Central memory CD8-positive, alpha-beta T cell (primary cell): Measurements from ENCODE around the gene TRMT13.
A peak's percentile ranks its signal among the peaks of the same experiment; 100 is the strongest.
"Not testable (repeated sequence)": the region's sequence is repeated elsewhere in the genome, so short reads cannot be mapped to it uniquely, and the experiment has no call there.

Experiments
- ATAC-seq: fragments of 150-1000 bp; cut with Tn5 transposase; replicated peaks from 2 replicates; pipeline ENCODE4 v1.10.0; 2022; ENCODE audit warnings: mild to moderate bottlenecking, moderate FRiP score, moderate number of reproducible peaks; ENCODE audit not compliant: poor library complexity, severe bottlenecking; ENCODE audit errors: extremely low read depth
- DNase-seq, 2 donors: peaks; one replicate each; pipeline ENCODE4 v3.0.0; 2021; ENCODE audit warnings: low spot score in 2 of 2
- H3K27ac Mint-ChIP-seq: one replicate; pipeline ENCODE4 v1.8.0; 2022; ENCODE audit warnings: low read depth, mild to moderate bottlenecking, moderate library complexity, mixed read lengths
- H3K27me3 Mint-ChIP-seq: one replicate; pipeline ENCODE4 v1.8.0; 2022; ENCODE audit warnings: mixed read lengths
- H3K36me3 Mint-ChIP-seq: one replicate; pipeline ENCODE4 v1.8.0; 2022; ENCODE audit warnings: mild to moderate bottlenecking, moderate library complexity, mixed read lengths; ENCODE audit not compliant: insufficient read depth
- H3K4me1 Mint-ChIP-seq: one replicate; pipeline ENCODE4 v1.8.0; 2022; ENCODE audit warnings: mixed read lengths
- H3K4me3 Mint-ChIP-seq: one replicate; pipeline ENCODE4 v1.8.0; 2022; ENCODE audit warnings: mild to moderate bottlenecking, moderate library complexity, mixed read lengths
- H3K9me3 Mint-ChIP-seq: one replicate; pipeline ENCODE4 v1.8.0; 2022; ENCODE audit warnings: mixed read lengths

TRMT13 gene

GRCh38 chr1:100177295-100178041 is 44.5 kb downstream of the TRMT13 start:
- H3K4me3 Mint-ChIP-seq: no peak overlapping the region
- no peaks in the 10 kb centered on the region for H3K9me3 Mint-ChIP-seq
- ATAC-seq: no peak
- no peaks in the 10 kb centered on the region for H3K4me1 Mint-ChIP-seq
- no peak overlapping the region for H3K27ac Mint-ChIP-seq
- DNase-seq: no peak
- no peaks in the 10 kb centered on the region for H3K27me3 Mint-ChIP-seq
- H3K36me3 Mint-ChIP-seq: no peaks in the 10 kb centered on the region

- H3K27ac Mint-ChIP-seq: no peak within 1 kb of the TSS
- H3K36me3 Mint-ChIP-seq: no peaks in the 10 kb centered on the region
- ATAC-seq (no peak), DNase-seq (no peak)
- H3K4me1 Mint-ChIP-seq: no peaks in the 10 kb centered on the region
- no peaks in the 10 kb centered on the region for H3K9me3 Mint-ChIP-seq
- H3K27me3 Mint-ChIP-seq: no peaks in the 10 kb centered on the region
- H3K4me3 Mint-ChIP-seq: no peak within 1 kb of the TSS
Measured at GRCh38 chr1:100178091-100178490, 45.1 kb downstream of the TRMT13 start, which contains the start of gene LRRC39. TSS of gene LRRC39 (minus strand) at chr1:100178256. CDS start at chr1:100168516, 9,740 bp downstream.

- DNase-seq (no peak), ATAC-seq (no peak)
- no peak overlapping the region for H3K27ac Mint-ChIP-seq
- H3K4me1 Mint-ChIP-seq: no peaks in the 10 kb centered on the region
- H3K27me3 Mint-ChIP-seq: no peaks in the 10 kb centered on the region
- H3K4me3 Mint-ChIP-seq: no peak overlapping the region
- H3K9me3 Mint-ChIP-seq: no peaks in the 10 kb centered on the region
- no peaks in the 10 kb centered on the region for H3K36me3 Mint-ChIP-seq
Measured at GRCh38 chr1:100183370-100183769, 50.4 kb downstream of the TRMT13 start.

- ATAC-seq: no peak
- H3K9me3 Mint-ChIP-seq: no peaks in the 10 kb centered on the region
Measured at GRCh38 chr1:100184536-100184935, 51.6 kb downstream of the TRMT13 start.

GRCh38 chr1:100187912-100188311 is 54.9 kb downstream of the TRMT13 start:
- H3K4me1 Mint-ChIP-seq: no peaks in the 10 kb centered on the region
- no peaks in the 10 kb centered on the region for H3K9me3 Mint-ChIP-seq
- ATAC-seq: no peak
- no peak overlapping the region for H3K27ac Mint-ChIP-seq
- H3K27me3 Mint-ChIP-seq: no peaks in the 10 kb centered on the region
- no peak for DNase-seq
- peaks cover 2% of the 10 kb centered on the region for H3K36me3 Mint-ChIP-seq
- H3K4me3 Mint-ChIP-seq: no peak overlapping the region

More at GRCh38 chr1:100184536-100184935, 51.6 kb downstream of the TRMT13 start:
- H3K27me3 Mint-ChIP-seq: no peaks in the 10 kb centered on the region
- no peak for DNase-seq
- H3K4me3 Mint-ChIP-seq: no peak overlapping the region
- H3K36me3 Mint-ChIP-seq: no peaks in the 10 kb centered on the region
- peak overlapping the region; percentile 18 for H3K27ac Mint-ChIP-seq
- H3K4me1 Mint-ChIP-seq: no peaks in the 10 kb centered on the region

GRCh38 chr1:100188617-100189016 is 55.7 kb downstream of the TRMT13 start:
- Mint-ChIP-seq H3K36me3 (peaks cover 2% of the 10 kb centered on the region), H3K9me3 (no peaks in the 10 kb centered on the region), H3K27me3 (no peaks in the 10 kb centered on the region), H3K4me3 (no peak overlapping the region), H3K27ac (no peak overlapping the region), H3K4me1 (no peaks in the 10 kb centered on the region)
- DNase-seq (no peak), ATAC-seq (no peak)

GRCh38 chr1:100198596-100198995 is 65.6 kb downstream of the TRMT13 start:
- H3K27me3 Mint-ChIP-seq: no peaks in the 10 kb centered on the region
- peaks cover 10% of the 10 kb centered on the region for H3K4me1 Mint-ChIP-seq
- DNase-seq (no peak), ATAC-seq (no peak)
- H3K36me3 Mint-ChIP-seq: peaks cover 26% of the 10 kb centered on the region
- no peaks in the 10 kb centered on the region for H3K9me3 Mint-ChIP-seq
- no peak overlapping the region for H3K27ac Mint-ChIP-seq
- no peak overlapping the region for H3K4me3 Mint-ChIP-seq

GRCh38 chr1:100200060-100200459 is 67.1 kb downstream of the TRMT13 start:
- Mint-ChIP-seq H3K36me3 (peaks cover 35% of the 10 kb centered on the region), H3K4me1 (peaks cover 10% of the 10 kb centered on the region)
- not testable (repeated sequence) for DNase-seq, H3K27ac Mint-ChIP-seq, H3K9me3 Mint-ChIP-seq, ATAC-seq, H3K27me3 Mint-ChIP-seq, H3K4me3 Mint-ChIP-seq
